GM23338 (cell line): Measurements from ENCODE around the gene MACROD1. TPM values are rescaled to one million over a fixed set of nuclear protein-coding genes. Genes with fewer than 3 reads are reported as not detected.

ENCODE experiments used
- ETS1 ChIP-seq: IDR thresholded peaks from 2 replicates; pipeline ENCODE4 v1.6.1; 2016; ENCODE audit warnings: antibody characterized with exemption
- REST ChIP-seq: IDR thresholded peaks from one replicate; pipeline ENCODE4 v1.6.1; 2018; ENCODE audit warnings: antibody characterized with exemption; ENCODE audit not compliant: unreplicated experiment
- ZNF114 ChIP-seq: fragments of 250-450 bp; sonication (Bioruptor Pico); IDR thresholded peaks from 2 replicates; pipeline ENCODE4 v1.5.0; 2020; ENCODE audit warnings: mild to moderate bottlenecking, moderate library complexity
- ZNF331 ChIP-seq: fragments of 250-450 bp; sonication (Bioruptor Pico); IDR thresholded peaks from 2 replicates; pipeline ENCODE4 v1.5.0; 2020; ENCODE audit warnings: low read depth, mild to moderate bottlenecking, moderate library complexity
- ZNF462 ChIP-seq: fragments of 250-450 bp; sonication (Bioruptor Pico); IDR thresholded peaks from 2 replicates; pipeline ENCODE4 v1.5.0; 2020; ENCODE audit warnings: mild to moderate bottlenecking, moderate library complexity
- polyA plus RNA-seq: library from polyadenylated mRNA; unstranded; fragments of >200 nt; fragmentation: Nextera tagmentation; extraction: Ambion mirVana; gene quantifications from 2 replicates; pipeline ENCODE4 v1.2.1, GENCODE V29; 2016
- total RNA-seq: library from RNA; depleted of rRNA; stranded (reverse); fragments of >200 nt; shearing (Covaris generic); gene quantifications from 2 replicates; pipeline ENCODE4 v1.2.3, GENCODE V29; 2014

Gene MACROD1
- total and polyA plus RNA-seq, 2 experiments from 2014 or later: 33.0 to 51.6 TPM

- no peak for TF ChIP-seq ZNF462 (CRISPR knock-in tag)
- TF ChIP-seq ZNF114: no peak
- no peak for TF ChIP-seq ZNF331
- no peak for TF ChIP-seq ETS1
- TF ChIP-seq REST: no peak
These were observed 75.8 kb downstream of the MACROD1 start (continued) for GRCh38 chr11:64089915-64090805.
